GM12891 (cell line): ENCODE measurements around the gene MUSTN1.

Experiments
- DNase-seq: peaks from one replicate; pipeline ENCODE4 v3.0.0; 2011; ENCODE audit warnings: low spot score; ENCODE audit not compliant: insufficient read length
- FAIRE-seq: peaks from 2 replicates; lab custom pipeline; 2011; peaks lifted over from hg19 to GRCh38; lab: Jason Lieb, UNC
- PAX5 ChIP-seq: IDR thresholded peaks from 2 replicates; pipeline ENCODE4 v1.6.1; 2011; ENCODE audit warnings: low read length, moderate library complexity, mild to moderate bottlenecking; ENCODE audit not compliant: insufficient read depth, severe bottlenecking
- POLR2A ChIP-seq: IDR thresholded peaks from 2 replicates; pipeline ENCODE4 v1.6.1; 2011; ENCODE audit warnings: low read depth, low read length, control low read depth
- POLR2AphosphoS5 ChIP-seq: IDR thresholded peaks from 2 replicates; pipeline ENCODE4 v1.6.1; 2011; ENCODE audit warnings: low read depth, low read length, control low read depth
- POU2F2 ChIP-seq: IDR thresholded peaks from 2 replicates; pipeline ENCODE4 v1.6.1; 2011; ENCODE audit warnings: low read depth, mild to moderate bottlenecking, control low read depth, low read length, moderate library complexity
- SPI1 ChIP-seq: IDR thresholded peaks from 2 replicates; pipeline ENCODE4 v1.6.1; 2011; ENCODE audit warnings: low read depth, low read length, control low read depth
- TAF1 ChIP-seq: IDR thresholded peaks from 2 replicates; pipeline ENCODE4 v1.6.1; 2011; ENCODE audit warnings: low read depth, low read length, control low read depth

MUSTN1 gene

GRCh38 chr3:52839892-52840545, 5.2 kb upstream of the MUSTN1 start:
- FAIRE-seq (no peak), DNase-seq (no peak)
- no peak for TF ChIP-seq POU2F2

- TF ChIP-seq PAX5, result no peak
- TF ChIP-seq POU2F2, result no peak
- TF ChIP-seq SPI1, result no peak
- no peak for TF ChIP-seq POLR2AphosphoS5
- TF ChIP-seq POLR2A, result no peak
- no peak for TF ChIP-seq TAF1
- DNase-seq (no peak), FAIRE-seq (no peak)
Observed at GRCh38 chr3:52839268-52839575, 4.4 kb upstream of the MUSTN1 start.

DNA sequence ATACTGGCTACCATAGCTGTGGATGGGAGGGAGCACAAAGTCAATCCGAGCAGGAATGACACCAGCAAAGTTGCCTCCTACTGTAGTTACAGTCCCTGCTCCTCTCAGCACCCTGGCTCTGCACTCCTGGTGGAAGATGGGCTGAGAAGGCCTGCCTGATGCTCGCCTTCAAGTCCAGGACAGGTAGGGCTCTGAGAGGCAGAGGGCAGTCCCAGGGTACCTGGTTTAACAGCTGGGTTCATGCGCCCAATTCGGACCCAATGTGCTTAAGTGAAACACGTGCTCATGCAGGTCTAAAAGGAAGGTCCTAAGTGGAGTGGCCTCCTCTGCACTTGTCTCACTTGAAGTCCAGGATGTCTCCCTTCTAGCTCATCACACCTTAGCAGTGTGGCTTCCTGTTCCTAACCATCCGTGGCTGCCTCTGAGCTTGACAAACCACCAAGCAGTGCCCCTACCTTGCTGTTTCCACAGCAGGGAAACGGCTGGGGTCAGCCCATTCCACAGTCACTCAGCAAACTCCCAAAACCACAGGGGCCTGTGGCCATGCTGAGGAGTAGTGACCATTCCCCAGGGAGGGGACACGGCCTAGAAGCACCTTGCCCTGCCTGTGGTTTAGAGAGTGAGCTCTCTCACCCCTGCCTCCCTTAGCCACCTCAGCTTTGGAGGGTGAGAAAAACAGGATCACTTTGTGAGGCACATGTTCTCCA, 3.9 kb upstream of the MUSTN1 start:
- no peak for DNase-seq
- no peak for TF ChIP-seq TAF1
- TF ChIP-seq POLR2AphosphoS5, result no peak
- no peak for TF ChIP-seq POLR2A
- no peak for TF ChIP-seq SPI1
- no peak for TF ChIP-seq PAX5
- no peak for TF ChIP-seq POU2F2
- FAIRE-seq, result peak; percentile 60

DNA sequence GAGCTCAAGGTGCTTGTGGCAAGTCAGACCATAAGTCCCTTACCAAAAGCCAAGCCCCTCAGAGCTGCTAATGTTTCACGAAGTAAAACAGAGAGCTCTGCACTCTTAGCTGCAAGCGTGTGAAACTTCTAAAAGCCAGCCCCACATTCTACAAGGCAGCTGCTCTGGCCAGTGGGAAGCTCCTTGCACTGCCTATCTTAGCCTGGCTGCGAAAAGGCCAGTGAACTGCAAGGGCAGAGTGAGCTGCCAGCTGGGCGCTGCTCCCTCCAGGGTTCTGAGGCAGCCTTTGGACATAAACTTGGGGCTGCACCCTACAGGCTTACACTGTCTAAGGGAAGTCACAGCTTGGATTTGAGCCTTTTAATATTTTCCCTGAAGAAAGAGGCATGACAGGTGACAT, 2.2 kb upstream of the MUSTN1 start:
- TF ChIP-seq PAX5 (no peak), POLR2A (no peak), POU2F2 (no peak), TAF1 (no peak), POLR2AphosphoS5 (no peak)
- no peak for DNase-seq
- no peak for FAIRE-seq

GRCh38 chr3:52836471-52836845, 1.6 kb upstream of the MUSTN1 start:
- TF ChIP-seq SPI1, result no peak
- TF ChIP-seq POU2F2, result no peak
- TF ChIP-seq POLR2AphosphoS5, result no peak
- no peak for TF ChIP-seq PAX5
- no peak for TF ChIP-seq TAF1
- no peak for TF ChIP-seq POLR2A
- FAIRE-seq (no peak), DNase-seq (no peak)

DNA sequence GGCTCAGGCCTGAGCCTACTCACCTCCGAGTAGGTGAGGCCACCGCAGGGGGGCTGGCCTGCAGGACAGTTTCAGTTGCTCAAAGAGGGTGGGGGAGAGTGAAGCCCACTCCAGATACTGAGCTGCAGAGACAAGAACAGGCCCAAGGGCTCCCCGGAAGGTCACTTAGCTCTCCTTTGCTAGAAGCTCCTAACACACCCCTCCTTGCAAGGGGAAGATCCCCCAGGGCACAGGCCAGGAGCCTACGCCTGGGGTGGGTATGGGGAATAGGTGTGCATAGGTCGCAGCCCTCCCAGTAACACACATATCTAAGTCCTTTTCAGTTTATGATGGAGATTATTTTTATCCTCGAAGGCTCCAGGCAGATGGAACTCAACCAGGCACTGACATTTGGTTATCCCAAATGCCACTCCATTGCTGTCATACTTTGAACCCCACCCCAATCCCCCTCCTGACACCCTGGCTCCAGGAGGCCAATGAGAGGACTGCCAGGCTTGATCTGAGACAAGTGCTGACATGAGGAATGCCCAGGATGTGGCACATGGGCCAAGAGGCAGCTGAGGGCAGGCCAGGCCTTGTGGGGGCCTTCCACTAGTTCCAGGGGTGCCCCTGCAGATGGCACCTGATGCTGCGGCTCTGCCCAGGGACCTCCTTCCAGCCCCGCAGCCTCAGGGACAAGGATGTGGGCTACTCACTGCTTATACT, 1.1 kb upstream of the MUSTN1 start:
- TF ChIP-seq PAX5, result no peak
- TF ChIP-seq POLR2A, result no peak
- no peak for TF ChIP-seq POU2F2
- no peak for TF ChIP-seq POLR2AphosphoS5
- TF ChIP-seq TAF1, result no peak
- TF ChIP-seq SPI1, result no peak
- DNase-seq (no peak), FAIRE-seq (no peak)

- DNase-seq, result no peak
- no peak for TF ChIP-seq TAF1
- no peak for TF ChIP-seq SPI1
- no peak for TF ChIP-seq POLR2AphosphoS5
- no peak for TF ChIP-seq PAX5
- TF ChIP-seq POU2F2, result no peak
- TF ChIP-seq POLR2A, result no peak
- FAIRE-seq, result no peak
Observed at GRCh38 chr3:52833202-52833601, 1.6 kb downstream of the MUSTN1 start.

- FAIRE-seq (no peak), DNase-seq (no peak)
- TF ChIP-seq POLR2A, result no peak
- no peak for TF ChIP-seq POU2F2
- no peak for TF ChIP-seq TAF1
- no peak for TF ChIP-seq POLR2AphosphoS5
- no peak for TF ChIP-seq SPI1
- no peak for TF ChIP-seq PAX5
Observed at GRCh38 chr3:52831500-52832301, 3.1 kb downstream of the MUSTN1 start.

- FAIRE-seq, result no peak
- TF ChIP-seq POLR2AphosphoS5, result no peak
- no peak for TF ChIP-seq SPI1
- TF ChIP-seq POU2F2, result no peak
- no peak for TF ChIP-seq POLR2A
- no peak for TF ChIP-seq PAX5
- no peak for TF ChIP-seq TAF1
Observed at GRCh38 chr3:52830535-52831258, 4.1 kb downstream of the MUSTN1 start, which contains the start of gene ITIH4. Gene ITIH4, minus strand, starts transcription at chr3:52830672. Its CDS starts 30 bp downstream, at chr3:52830642.

More at GRCh38 chr3:52830535-52831258, 4.1 kb downstream of the MUSTN1 start, which contains the start of gene ITIH4:
- no peak for DNase-seq
